ENCODE data around the gene N4BP2L2.
A peak's percentile ranks its signal among the peaks of the same experiment; 100 is the strongest.

GRCh38 chr13:32581177-32581786 lies 42.7 kb upstream of the N4BP2L2 start:
- TF ChIP-seq CTCF (IDR thresholded peaks at IDR 0.05; ENCODE audit: low read depth, low read length, missing input control) (peak; percentile 44), GABPA (IDR thresholded peaks at IDR 0.05 in 1 of 2, conservative IDR thresholded peaks at IDR 0.05 in 1 of 2) (no peak), ZBTB33 (IDR thresholded peaks at IDR 0.05) (no peak), FOXA1 (IDR thresholded peaks at IDR 0.05) (no peak), RXRA (IDR thresholded peaks at IDR 0.05) (no peak), REST (IDR thresholded peaks at IDR 0.05) (no peak), EGR1 (IDR thresholded peaks at IDR 0.05; ENCODE audit: low read depth in 2 of 2) (no peak), SP1 (IDR thresholded peaks at IDR 0.05) (no peak), TAF1 (conservative IDR thresholded peaks at IDR 0.05) (no peak), JUND (IDR thresholded peaks at IDR 0.05) (no peak), ATF3 (IDR thresholded peaks at IDR 0.05) (no peak), MAX (IDR thresholded peaks at IDR 0.05) (no peak), YY1 (IDR thresholded peaks at IDR 0.05) (no peak), RAD21 (IDR thresholded peaks at IDR 0.05) (peak; percentile 72 to 79)

All from liver (tissue), 3 donors.